Ishikawa (cell line): ENCODE data around the gene RNU5B-1.

Experiments
- CEBPB ChIP-seq: IDR thresholded peaks from 2 replicates; pipeline ENCODE4 v1.6.1; 2012
- CREB1 ChIP-seq: IDR thresholded peaks from 2 replicates; pipeline ENCODE4 v1.6.1; 2012; ENCODE audit warnings: low read depth
- EGR1 ChIP-seq: IDR thresholded peaks from 2 replicates; pipeline ENCODE4 v1.6.1; 2012
- EP300 ChIP-seq: IDR thresholded peaks from 2 replicates; pipeline ENCODE4 v1.6.1; 2012; ENCODE audit warnings: borderline replicate concordance
- FOXM1 ChIP-seq: IDR thresholded peaks from 2 replicates; pipeline ENCODE4 v1.6.1; 2012; ENCODE audit warnings: low read depth, borderline replicate concordance
- MAX ChIP-seq: IDR thresholded peaks from 2 replicates; pipeline ENCODE4 v1.6.1; 2012
- NFIC ChIP-seq: IDR thresholded peaks from 2 replicates; pipeline ENCODE4 v1.6.1; 2012
- RAD21 ChIP-seq: IDR thresholded peaks from 2 replicates; pipeline ENCODE4 v1.6.1; 2012; ENCODE audit warnings: low read depth
- REST ChIP-seq: IDR thresholded peaks from 2 replicates; pipeline ENCODE4 v1.6.1; 2012; ENCODE audit warnings: low read depth, mild to moderate bottlenecking
- TAF1 ChIP-seq: IDR thresholded peaks from 2 replicates; pipeline ENCODE4 v1.6.1; 2012; ENCODE audit warnings: low read depth, mild to moderate bottlenecking
- TCF12 ChIP-seq: IDR thresholded peaks from 2 replicates; pipeline ENCODE4 v1.6.1; 2012; ENCODE audit warnings: low read depth
- TEAD4 ChIP-seq: IDR thresholded peaks from 2 replicates; pipeline ENCODE4 v1.6.1; 2012
- USF1 ChIP-seq: IDR thresholded peaks from 2 replicates; pipeline ENCODE4 v1.6.1; 2012
- YY1 ChIP-seq: IDR thresholded peaks from 2 replicates; pipeline ENCODE4 v1.6.1; 2012; ENCODE audit warnings: low read depth
- ZBTB7A ChIP-seq: IDR thresholded peaks from 2 replicates; pipeline ENCODE4 v1.6.1; 2012; ENCODE audit warnings: low read depth

RNU5B-1 gene

GRCh38 chr15:65304381-65305149 is at the start of gene RNU5B-1:
Gene RNU5B-1 (plus strand): TSS chr15:65304677.
- TF ChIP-seq YY1 (peak; percentile 72), FOXM1 (peak; percentile 70; the same call in 1 of the 2 replicates), CREB1 (0 out of 2 replicates have a peak, but pooled peaks have one; percentile 15), EGR1 (peak; percentile 7; the same call in 1 of the 2 replicates), REST (no peak; the same call in 1 of the 2 replicates), CEBPB (peak; percentile 54), MAX (peak; percentile 84), TAF1 (no peak), RAD21 (no peak), TCF12 (peak; percentile 89), ZBTB7A (no peak), TEAD4 (no peak; the same call in 1 of the 2 replicates), EP300 (peak; percentile 27; the same call in 1 of the 2 replicates), NFIC (peak; percentile 38; the same call in 1 of the 2 replicates), USF1 (no peak; the same call in 1 of the 2 replicates)

- TF ChIP-seq NFIC = no peak
- TF ChIP-seq CEBPB = no peak
- no peak for TF ChIP-seq REST
- no peak for TF ChIP-seq FOXM1
- TF ChIP-seq ZBTB7A = no peak
- TF ChIP-seq EP300 = no peak
- TF ChIP-seq TEAD4 = no peak
- TF ChIP-seq CREB1 = no peak
- no peak for TF ChIP-seq USF1
- no peak for TF ChIP-seq MAX
- no peak for TF ChIP-seq RAD21
- no peak for TF ChIP-seq YY1
- TF ChIP-seq TCF12 = no peak
- no peak for TF ChIP-seq TAF1
- no peak for TF ChIP-seq EGR1
Measured at GRCh38 chr15:65254758-65255157, 49.7 kb upstream of the RNU5B-1 start.

- no peak for TF ChIP-seq NFIC
- TF ChIP-seq TEAD4 = no peak
- no peak for TF ChIP-seq REST
- no peak for TF ChIP-seq EP300
- TF ChIP-seq TAF1 = no peak
- no peak for TF ChIP-seq USF1
- TF ChIP-seq ZBTB7A = no peak
- no peak for TF ChIP-seq TCF12
- no peak for TF ChIP-seq MAX
Measured at GRCh38 chr15:65255486-65256140, 48.9 kb upstream of the RNU5B-1 start.
